ENCODE data around the gene ARHGAP27.

DNA sequence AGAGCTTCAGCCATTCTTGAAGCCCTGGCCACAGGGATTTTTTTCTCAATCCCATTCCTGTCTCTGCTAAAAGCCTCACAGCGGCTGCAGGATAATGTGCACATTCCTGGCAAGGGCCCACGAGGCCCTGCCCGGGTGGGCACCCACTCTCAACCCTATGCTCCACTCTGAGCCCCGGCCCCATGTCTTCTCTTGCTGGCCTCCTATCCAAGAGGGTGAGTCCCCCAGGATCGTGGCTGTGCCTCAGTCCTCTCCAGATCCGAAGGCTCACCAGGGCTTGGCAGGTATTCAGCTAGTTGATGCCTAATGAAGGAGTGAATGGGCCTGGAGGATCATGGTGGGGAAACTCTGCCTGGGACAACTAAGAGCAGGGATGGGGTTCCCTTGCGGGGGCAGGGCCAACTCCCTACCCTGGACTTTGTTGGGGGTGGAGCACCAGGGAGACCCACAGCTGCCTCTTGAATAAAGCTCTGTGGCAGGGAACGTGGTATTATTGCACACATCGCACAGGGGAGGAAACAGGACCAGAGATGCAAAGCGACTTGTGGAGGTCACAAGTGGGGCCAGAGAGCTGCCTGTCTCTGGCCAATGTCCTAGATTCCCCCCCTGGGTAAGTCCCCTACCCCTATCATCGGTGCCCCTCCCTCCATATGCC is 5.4 kb downstream of the ARHGAP27 start:
- TF ChIP-seq, protein P1, sequence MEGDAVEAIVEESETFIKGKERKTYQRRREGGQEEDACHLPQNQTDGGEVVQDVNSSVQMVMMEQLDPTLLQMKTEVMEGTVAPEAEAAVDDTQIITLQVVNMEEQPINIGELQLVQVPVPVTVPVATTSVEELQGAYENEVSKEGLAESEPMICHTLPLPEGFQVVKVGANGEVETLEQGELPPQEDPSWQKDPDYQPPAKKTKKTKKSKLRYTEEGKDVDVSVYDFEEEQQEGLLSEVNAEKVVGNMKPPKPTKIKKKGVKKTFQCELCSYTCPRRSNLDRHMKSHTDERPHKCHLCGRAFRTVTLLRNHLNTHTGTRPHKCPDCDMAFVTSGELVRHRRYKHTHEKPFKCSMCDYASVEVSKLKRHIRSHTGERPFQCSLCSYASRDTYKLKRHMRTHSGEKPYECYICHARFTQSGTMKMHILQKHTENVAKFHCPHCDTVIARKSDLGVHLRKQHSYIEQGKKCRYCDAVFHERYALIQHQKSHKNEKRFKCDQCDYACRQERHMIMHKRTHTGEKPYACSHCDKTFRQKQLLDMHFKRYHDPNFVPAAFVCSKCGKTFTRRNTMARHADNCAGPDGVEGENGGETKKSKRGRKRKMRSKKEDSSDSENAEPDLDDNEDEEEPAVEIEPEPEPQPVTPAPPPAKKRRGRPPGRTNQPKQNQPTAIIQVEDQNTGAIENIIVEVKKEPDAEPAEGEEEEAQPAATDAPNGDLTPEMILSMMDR (conservative IDR thresholded peaks at IDR 0.05): no peak
- no peak for TF ChIP-seq EZH2 (IDR thresholded peaks at IDR 0.05; ENCODE audit: low read depth)

Data from PC-9 (cell line).